MM.1S (cell line): ENCODE measurements around the gene FAM234B.
A peak's percentile ranks its signal among the peaks of the same experiment; 100 is the strongest.

Source experiments
- DNase-seq: peaks from one replicate; pipeline ENCODE4 v3.0.0-alpha.2; 2015
- H2AFZ ChIP-seq: fragments of 300-600 bp; sonication (generic); 2 replicates; pipeline ENCODE4 v1.6.0; 2016; ENCODE audit warnings: antibody characterized with exemption, low read length
- H3F3A ChIP-seq: fragments of 300-600 bp; sonication (generic); 2 replicates; pipeline ENCODE4 v1.6.1; 2016; ENCODE audit warnings: mild to moderate bottlenecking, antibody characterized with exemption, low read length, moderate library complexity, mixed read lengths; ENCODE audit not compliant: insufficient read depth
- H3K27ac ChIP-seq: fragments of 300-600 bp; sonication (generic); 2 replicates; pipeline ENCODE4 v1.5.1; 2016; ENCODE audit warnings: mild to moderate bottlenecking, low read length
- H3K27me3 ChIP-seq: fragments of 300-600 bp; sonication (generic); replicated peaks from 2 replicates; pipeline ENCODE4 v1.6.0; 2016; ENCODE audit warnings: low read length; ENCODE audit not compliant: insufficient read depth
- H3K36me3 ChIP-seq: fragments of 300-600 bp; sonication (generic); replicated peaks from 2 replicates; pipeline ENCODE4 v1.6.1; 2016; ENCODE audit warnings: mild to moderate bottlenecking, low read length, mixed read lengths; ENCODE audit not compliant: insufficient read depth
- H3K4me1 ChIP-seq: fragments of 300-600 bp; sonication (generic); 2 replicates; pipeline ENCODE4 v1.6.1; 2016; ENCODE audit warnings: low read length, mixed read lengths
- H3K4me2 ChIP-seq: fragments of 300-600 bp; sonication (generic); 2 replicates; pipeline ENCODE4 v1.6.0; 2016; ENCODE audit warnings: low read depth, low read length
- H3K4me3 ChIP-seq: fragments of 300-600 bp; sonication (generic); 2 replicates; pipeline ENCODE4 v1.5.1; 2016; ENCODE audit warnings: low read length, mixed read lengths
- H3K79me2 ChIP-seq: fragments of 300-600 bp; sonication (generic); 2 replicates; pipeline ENCODE4 v1.6.1; 2016; ENCODE audit warnings: mixed run types, low read length, mixed read lengths
- H3K9ac ChIP-seq: fragments of 300-600 bp; sonication (generic); 2 replicates; pipeline ENCODE4 v1.6.1; 2016; ENCODE audit warnings: low read length, mixed read lengths
- H3K9me2 ChIP-seq: fragments of 300-600 bp; sonication (generic); replicated peaks from 2 replicates; pipeline ENCODE4 v1.6.1; 2016; ENCODE audit warnings: mild to moderate bottlenecking, low read length, mixed read lengths; ENCODE audit not compliant: insufficient read depth
- H3K9me3 ChIP-seq: fragments of 300-600 bp; sonication (generic); replicated peaks from 2 replicates; pipeline ENCODE4 v1.6.1; 2016; ENCODE audit warnings: mild to moderate bottlenecking, low read length, mixed read lengths; ENCODE audit not compliant: insufficient read depth
- H4K20me1 ChIP-seq: fragments of 300-600 bp; sonication (generic); 2 replicates; pipeline ENCODE4 v1.6.1; 2016; ENCODE audit warnings: mild to moderate bottlenecking, low read length, moderate library complexity, mixed read lengths; ENCODE audit not compliant: insufficient read depth
- CTCF ChIP-seq: fragments of 300-600 bp; sonication (generic); IDR thresholded peaks from 2 replicates; pipeline ENCODE4 v1.5.1; 2016; ENCODE audit warnings: antibody characterized with exemption, low read length, mixed read lengths
- EZH2 ChIP-seq: fragments of 300-600 bp; sonication (generic); optimal IDR thresholded peaks from 2 replicates; pipeline ENCODE3; 2017; ENCODE audit warnings: low read depth, mild to moderate bottlenecking, antibody characterized with exemption, low read length, mixed read lengths
- EZH2phosphoT487 ChIP-seq: fragments of 300-600 bp; sonication (generic); IDR thresholded peaks from 2 replicates; pipeline ENCODE4 v1.6.1; 2018; ENCODE audit warnings: antibody characterized with exemption, low read length

The FAM234B gene

GRCh38 chr12:13093848-13094220 lies 49.7 kb downstream of the FAM234B start:
- Histone ChIP-seq H3K79me2 (no peaks in the 10 kb centered on the region), H3K4me3 (no peak overlapping the region), H3K4me1 (peaks cover 61% of the 10 kb centered on the region), H2AFZ (no peak overlapping the region), H3K9me3 (no peaks in the 10 kb centered on the region), H3K27ac (peak overlapping the region; percentile 63; the same call in 1 of the 2 replicates), H3F3A (peaks cover 17% of the 10 kb centered on the region), H3K27me3 (no peaks in the 10 kb centered on the region), H4K20me1 (no peaks in the 10 kb centered on the region), H3K4me2 (peak overlapping the region; percentile 37; the same call in 1 of the 2 replicates), H3K36me3 (no peaks in the 10 kb centered on the region), H3K9ac (peak overlapping the region; percentile 20; the same call in 1 of the 2 replicates), H3K9me2 (no peaks in the 10 kb centered on the region)
- DNase-seq = no peak
- TF ChIP-seq EZH2 = no peak
- TF ChIP-seq EZH2phosphoT487 = no peak
- TF ChIP-seq CTCF = no peak

GRCh38 chr12:13094367-13094766 lies 50.2 kb downstream of the FAM234B start:
- Histone ChIP-seq H3K79me2 (no peaks in the 10 kb centered on the region), H4K20me1 (no peaks in the 10 kb centered on the region), H3K4me1 (peaks cover 64% of the 10 kb centered on the region), H2AFZ (no peak overlapping the region), H3K9me2 (no peaks in the 10 kb centered on the region), H3K9me3 (no peaks in the 10 kb centered on the region), H3F3A (peaks cover 17% of the 10 kb centered on the region), H3K4me3 (no peak overlapping the region), H3K27ac (peak overlapping the region; percentile 63; the same call in 1 of the 2 replicates), H3K9ac (peak overlapping the region; percentile 20; the same call in 1 of the 2 replicates), H3K27me3 (no peaks in the 10 kb centered on the region), H3K4me2 (peak overlapping the region; percentile 37), H3K36me3 (no peaks in the 10 kb centered on the region)
- peak; percentile 23 for DNase-seq
- TF ChIP-seq EZH2 = no peak
- no peak for TF ChIP-seq CTCF
- no peak for TF ChIP-seq EZH2phosphoT487

DNA sequence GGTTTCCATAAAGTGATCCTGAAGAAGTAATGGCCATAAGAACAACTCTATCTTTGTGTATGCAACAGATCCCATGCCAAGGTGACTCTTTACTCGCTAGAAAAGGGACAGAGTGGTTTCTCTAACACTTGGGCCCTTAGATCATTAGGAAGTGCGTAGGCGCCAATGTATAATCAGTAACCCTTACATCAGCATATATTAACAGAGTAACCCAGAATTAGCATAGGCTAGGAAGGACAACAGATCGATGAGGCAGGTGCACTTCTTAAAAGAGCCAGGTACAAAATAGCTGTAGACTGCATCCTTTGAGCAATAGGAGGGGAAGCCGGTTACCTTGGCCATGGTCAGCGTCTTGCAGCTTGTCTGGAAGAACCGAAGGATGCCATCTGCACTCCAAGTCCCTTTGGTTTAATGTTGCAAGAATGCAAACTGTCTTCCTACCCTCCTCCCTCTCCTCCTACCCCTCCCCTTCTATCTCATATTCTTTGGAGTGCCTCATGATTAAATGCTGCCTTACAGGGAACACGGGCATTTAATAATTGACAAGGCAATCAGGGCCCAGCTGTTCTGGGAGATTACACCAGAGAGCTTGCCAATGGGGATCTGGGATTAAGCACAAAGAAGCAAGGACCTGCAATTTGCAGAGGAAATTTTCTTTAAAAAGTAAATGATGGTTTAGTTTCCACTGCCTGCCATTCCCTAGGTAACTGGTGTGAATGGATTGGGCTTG lies 51.2 kb downstream of the FAM234B start:
- no peak overlapping the region for H3K4me3 ChIP-seq
- H3K27ac ChIP-seq = no peak overlapping the region
- H2AFZ ChIP-seq = no peak overlapping the region
- no peaks in the 10 kb centered on the region for H4K20me1 ChIP-seq
- no peaks in the 10 kb centered on the region for H3K79me2 ChIP-seq
- no peaks in the 10 kb centered on the region for H3K9me2 ChIP-seq
- no peaks in the 10 kb centered on the region for H3K27me3 ChIP-seq
- H3K36me3 ChIP-seq = no peaks in the 10 kb centered on the region
- peaks cover 17% of the 10 kb centered on the region for H3F3A ChIP-seq
- no peaks in the 10 kb centered on the region for H3K9me3 ChIP-seq
- peaks cover 63% of the 10 kb centered on the region for H3K4me1 ChIP-seq
- H3K9ac ChIP-seq = no peak overlapping the region
- H3K4me2 ChIP-seq = 0 out of 2 replicates have a peak overlapping the region, but pooled peaks have one; percentile 37
- TF ChIP-seq EZH2phosphoT487 = no peak
- TF ChIP-seq EZH2 = no peak
- TF ChIP-seq CTCF = no peak
- DNase-seq = no peak
